ENCODE results near the gene ADRM1.

ADRM1 gene

DNA sequence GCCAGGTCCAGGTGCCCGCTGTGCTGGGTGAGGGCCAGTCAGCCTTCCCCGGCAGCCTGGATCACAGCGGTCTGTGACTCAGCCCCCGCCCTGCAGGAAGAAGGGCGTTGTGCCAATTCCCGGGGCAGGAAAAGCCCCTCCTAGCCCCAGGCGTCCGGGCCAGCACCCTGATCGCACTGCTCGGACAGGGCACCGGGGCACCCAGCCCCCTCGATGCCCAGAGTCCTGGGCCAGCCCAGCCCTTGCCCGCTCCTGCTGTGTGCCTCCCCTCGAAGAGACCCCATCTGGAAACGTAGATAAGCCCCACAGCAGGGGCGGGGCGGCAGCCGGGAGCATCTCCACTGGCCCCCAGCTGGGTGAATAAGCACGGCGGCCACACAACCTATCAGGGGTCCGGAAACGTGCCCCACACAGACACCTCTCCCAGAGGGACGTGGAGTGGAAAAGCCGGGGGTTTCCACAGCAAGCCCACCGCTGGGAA, 54.4 kb downstream of the ADRM1 start:
- TF ChIP-seq EP300 (IDR thresholded peaks at IDR 0.05; ENCODE audit: borderline replicate concordance) (peak; percentile 96), FOXM1 (IDR thresholded peaks at IDR 0.05; ENCODE audit: borderline replicate concordance, low read depth) (peak; percentile 73; the same call in 1 of the 2 replicates), EGR1 (IDR thresholded peaks at IDR 0.05) (no peak; the same call in 1 of the 2 replicates), NFIC (IDR thresholded peaks at IDR 0.05) (peak; percentile 99), TCF12 (IDR thresholded peaks at IDR 0.05; ENCODE audit: low read depth) (peak; percentile 96), CREB1 (IDR thresholded peaks at IDR 0.05; ENCODE audit: low read depth) (no peak), ZBTB7A (IDR thresholded peaks at IDR 0.05; ENCODE audit: low read depth) (peak; percentile 94), TEAD4 (IDR thresholded peaks at IDR 0.05) (peak; percentile 73)
- TF ChIP-seq, protein P1, sequence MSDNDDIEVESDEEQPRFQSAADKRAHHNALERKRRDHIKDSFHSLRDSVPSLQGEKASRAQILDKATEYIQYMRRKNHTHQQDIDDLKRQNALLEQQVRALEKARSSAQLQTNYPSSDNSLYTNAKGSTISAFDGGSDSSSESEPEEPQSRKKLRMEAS (IDR thresholded peaks at IDR 0.05), result peak; percentile 47

DNA sequence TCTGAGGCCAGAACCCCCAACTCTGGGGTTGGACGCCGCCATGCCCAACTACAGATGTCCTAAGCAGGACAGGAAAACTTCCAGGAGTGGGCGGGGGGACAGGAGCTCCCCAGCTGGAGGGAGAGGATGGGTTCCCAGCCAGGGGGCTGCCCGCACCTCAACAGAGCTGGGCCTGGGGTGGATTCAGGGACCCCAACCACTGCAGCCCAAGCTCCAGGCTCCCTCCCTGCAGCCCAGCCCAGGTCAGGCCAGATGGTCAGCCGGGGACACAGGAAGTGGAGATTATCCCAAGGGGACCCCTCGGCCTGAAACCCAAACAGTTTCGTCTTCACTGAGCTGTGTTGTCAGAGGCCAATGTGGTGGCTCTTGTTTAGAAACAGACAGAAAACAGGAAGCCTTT, 54.9 kb downstream of the ADRM1 start:
- TF ChIP-seq TAF1 (IDR thresholded peaks at IDR 0.05; ENCODE audit: low read depth), result no peak
